ENCODE results near the gene FAM120A. TPM values are rescaled to one million over a fixed set of nuclear protein-coding genes. Genes with fewer than 3 reads are reported as not detected.
A peak's percentile ranks its signal among the peaks of the same experiment; 100 is the strongest.

FAM120A gene
- total RNA-seq, 5 donors from 2014 or later (not counting 1 experiment from before 2014, with no cell fraction given): 76.0 to 96.3 (median 93.5) TPM

GRCh38 chr9:93492327-93492726 lies 40.8 kb downstream of the FAM120A start:
- Histone ChIP-seq H3K27me3 (replicated peaks in 1 of 2; ENCODE audit: control insufficient read depth in 2 of 2, extremely low read depth in 1 of 2, insufficient read depth in 2 of 2, low read length in 1 of 2) (no peaks in the 10 kb centered on the region), H3K9me3 (no peaks in the 10 kb centered on the region), H3K36me3 (ENCODE audit: control insufficient read depth in 2 of 2, extremely low read depth in 1 of 2, insufficient read depth in 1 of 2, low read length in 1 of 2) (peaks cover 16 to 33% of the 10 kb centered on the region in 2 donors), H3K4me3 (ENCODE audit: control insufficient read depth in 1 of 2, extremely low read depth in 1 of 2, low read length in 1 of 2) (no peak overlapping the region), H3K4me1 (ENCODE audit: control insufficient read depth in 1 of 2, extremely low read depth in 1 of 2, insufficient read depth in 2 of 2, low read length in 2 of 2) (peaks cover 0 to 6% of the 10 kb centered on the region in 2 experiments), H3K27ac (ENCODE audit: low read length) (no peak overlapping the region)
- no peak overlapping the region for H3K27ac Mint-ChIP-seq
- ATAC-seq (replicated peaks in 1 of 4) (no peak), DNase-seq (no peak)
- peaks cover 54% of the 10 kb centered on the region for H3K36me3 Mint-ChIP-seq
- H3K9me3 Mint-ChIP-seq: no peaks in the 10 kb centered on the region
- ChIA-PET CTCF (interaction anchor here in 1 of 2 donors (0.6 kb wide), 1 partner anchor 22 kb away, joined by 4 read pairs; no protein-coding TSS in a partner anchor), POLR2A (no interaction called here)
- no peak overlapping the region for H3K4me3 Mint-ChIP-seq
- WGBS (ENCODE audit: insufficient coverage): 50% methylated on average over 2 of the region's 5 CpGs
- H3K27me3 Mint-ChIP-seq: no peaks in the 10 kb centered on the region
- H3K4me1 Mint-ChIP-seq: peaks cover 39 to 50% (median 48%) of the 10 kb centered on the region in 3 donors

GRCh38 chr9:93493949-93494348 lies 42.5 kb downstream of the FAM120A start:
- Mint-ChIP-seq H3K4me1 (peaks cover 31 to 41% (median 33%) of the 10 kb centered on the region in 3 donors), H3K36me3 (peaks cover 50% of the 10 kb centered on the region), H3K9me3 (no peaks in the 10 kb centered on the region), H3K4me3 (no peak overlapping the region), H3K27me3 (no peaks in the 10 kb centered on the region), H3K27ac (no peak overlapping the region)
- ChIA-PET CTCF (interaction anchor here in 1 of 2 donors (0.5 kb wide), 1 partner anchor 40 kb away, joined by 4 read pairs; no protein-coding TSS in a partner anchor), POLR2A (no interaction called here)
- 96% methylated on average over 11 of the region's 12 CpGs for WGBS (ENCODE audit: insufficient coverage)
- Histone ChIP-seq H3K27ac (ENCODE audit: low read length) (no peak overlapping the region), H3K9me3 (no peaks in the 10 kb centered on the region), H3K36me3 (ENCODE audit: control insufficient read depth in 2 of 2, extremely low read depth in 1 of 2, insufficient read depth in 1 of 2, low read length in 1 of 2) (peaks cover 16 to 36% of the 10 kb centered on the region in 2 donors), H3K4me1 (ENCODE audit: control insufficient read depth in 1 of 2, extremely low read depth in 1 of 2, insufficient read depth in 2 of 2, low read length in 2 of 2) (peaks cover 0 to 6% of the 10 kb centered on the region in 2 experiments), H3K4me3 (ENCODE audit: control insufficient read depth in 1 of 2, extremely low read depth in 1 of 2, low read length in 1 of 2) (no peak overlapping the region), H3K27me3 (replicated peaks in 1 of 2; ENCODE audit: control insufficient read depth in 2 of 2, extremely low read depth in 1 of 2, insufficient read depth in 2 of 2, low read length in 1 of 2) (no peaks in the 10 kb centered on the region)
- DNase-seq (no peak), ATAC-seq (replicated peaks in 1 of 4) (no peak)

GRCh38 chr9:93496285-93496684 lies 44.8 kb downstream of the FAM120A start:
- peak overlapping the region in 1 of 2 donors; percentile 37 for H3K27ac Mint-ChIP-seq

GRCh38 chr9:93500571-93501298 lies 49.2 kb downstream of the FAM120A start:
- H3K36me3 Mint-ChIP-seq: peaks cover 60% of the 10 kb centered on the region
- peak overlapping the region; percentile 39 for H3K4me3 ChIP-seq (ENCODE audit: control insufficient read depth in 1 of 2, extremely low read depth in 1 of 2, low read length in 1 of 2)

More at GRCh38 chr9:93496285-93496684, 44.8 kb downstream of the FAM120A start:
- Mint-ChIP-seq H3K36me3 (peaks cover 59% of the 10 kb centered on the region), H3K9me3 (no peaks in the 10 kb centered on the region), H3K4me1 (peaks cover 39 to 41% (median 39%) of the 10 kb centered on the region in 3 donors), H3K27me3 (no peaks in the 10 kb centered on the region), H3K4me3 (no peak overlapping the region)
- DNase-seq: no peak
- ATAC-seq (replicated peaks in 1 of 4): no peak
- CTCF ChIA-PET: no interaction called here
- POLR2A ChIA-PET: interaction anchor here in 1 of 2 donors (0.7 kb wide), 1 partner anchor 340 kb away, joined by 3 read pairs; no protein-coding TSS in a partner anchor
- Histone ChIP-seq H3K27me3 (replicated peaks in 1 of 2; ENCODE audit: control insufficient read depth in 2 of 2, extremely low read depth in 1 of 2, insufficient read depth in 2 of 2, low read length in 1 of 2) (no peaks in the 10 kb centered on the region), H3K36me3 (ENCODE audit: control insufficient read depth in 2 of 2, extremely low read depth in 1 of 2, insufficient read depth in 1 of 2, low read length in 1 of 2) (peaks cover 16 to 43% of the 10 kb centered on the region in 2 donors), H3K9me3 (no peaks in the 10 kb centered on the region), H3K4me1 (ENCODE audit: control insufficient read depth in 1 of 2, extremely low read depth in 1 of 2, insufficient read depth in 2 of 2, low read length in 2 of 2) (peaks cover 5 to 17% of the 10 kb centered on the region in 2 experiments), H3K27ac (ENCODE audit: low read length) (no peak overlapping the region), H3K4me3 (ENCODE audit: control insufficient read depth in 1 of 2, extremely low read depth in 1 of 2, low read length in 1 of 2) (no peak overlapping the region)
- WGBS (ENCODE audit: insufficient coverage): 100% methylated on average over 3 of the region's 3 CpGs

GRCh38 chr9:93501406-93501805 lies 49.9 kb downstream of the FAM120A start:
- no peaks in the 10 kb centered on the region for H3K27me3 Mint-ChIP-seq

More at GRCh38 chr9:93500571-93501298, 49.2 kb downstream of the FAM120A start:
- Mint-ChIP-seq H3K27me3 (no peaks in the 10 kb centered on the region), H3K27ac (peak overlapping the region; percentile 86 to 93), H3K4me3 (peak overlapping the region; percentile 85 to 96 (median 90)), H3K9me3 (no peaks in the 10 kb centered on the region), H3K4me1 (peaks cover 51 to 59% (median 56%) of the 10 kb centered on the region in 3 donors)
- Histone ChIP-seq H3K4me1 (ENCODE audit: control insufficient read depth in 1 of 2, extremely low read depth in 1 of 2, insufficient read depth in 2 of 2, low read length in 2 of 2) (peaks cover 5 to 14% of the 10 kb centered on the region in 2 experiments), H3K27ac (ENCODE audit: low read length) (peak overlapping the region; percentile 52), H3K36me3 (ENCODE audit: control insufficient read depth in 2 of 2, extremely low read depth in 1 of 2, insufficient read depth in 1 of 2, low read length in 1 of 2) (peaks cover 4 to 29% of the 10 kb centered on the region in 2 donors), H3K27me3 (replicated peaks in 1 of 2; ENCODE audit: control insufficient read depth in 2 of 2, extremely low read depth in 1 of 2, insufficient read depth in 2 of 2, low read length in 1 of 2) (no peaks in the 10 kb centered on the region), H3K9me3 (no peaks in the 10 kb centered on the region)
- DNase-seq: no peak
- ChIA-PET POLR2A (interaction anchor here in 1 of 2 donors (0.6 kb wide), 1 partner anchor 724 kb away, joined by 4 read pairs; no protein-coding TSS in a partner anchor), CTCF (no interaction called here)
- WGBS (ENCODE audit: insufficient coverage): 84% methylated on average over 3 of the region's 4 CpGs
- peak in 2 of 4 experiments; percentile 35 to 37 for ATAC-seq (replicated peaks in 1 of 4)

GRCh38 chr9:93503381-93503780 lies 51.9 kb downstream of the FAM120A start:
- Mint-ChIP-seq H3K4me3 (no peak overlapping the region), H3K4me1 (peaks cover 68 to 76% (median 74%) of the 10 kb centered on the region in 3 donors), H3K36me3 (peaks cover 52% of the 10 kb centered on the region), H3K27ac (no peak overlapping the region), H3K27me3 (no peaks in the 10 kb centered on the region), H3K9me3 (no peaks in the 10 kb centered on the region)
- Histone ChIP-seq H3K9me3 (no peaks in the 10 kb centered on the region), H3K27me3 (replicated peaks in 1 of 2; ENCODE audit: control insufficient read depth in 2 of 2, extremely low read depth in 1 of 2, insufficient read depth in 2 of 2, low read length in 1 of 2) (no peaks in the 10 kb centered on the region), H3K4me3 (ENCODE audit: control insufficient read depth in 1 of 2, extremely low read depth in 1 of 2, low read length in 1 of 2) (no peak overlapping the region), H3K4me1 (ENCODE audit: control insufficient read depth in 1 of 2, extremely low read depth in 1 of 2, insufficient read depth in 2 of 2, low read length in 2 of 2) (peaks cover 5 to 29% of the 10 kb centered on the region in 2 experiments), H3K36me3 (ENCODE audit: control insufficient read depth in 2 of 2, extremely low read depth in 1 of 2, insufficient read depth in 1 of 2, low read length in 1 of 2) (peaks cover 4 to 21% of the 10 kb centered on the region in 2 donors), H3K27ac (ENCODE audit: low read length) (no peak overlapping the region)
- ATAC-seq (replicated peaks in 1 of 4) (no peak), DNase-seq (no peak)
- CTCF ChIA-PET: no interaction called here
- WGBS (ENCODE audit: insufficient coverage): no CpG with 5 or more reads among the region's 4 CpGs
- POLR2A ChIA-PET: interaction anchor here in 1 of 2 donors (0.6 kb wide), 1 partner anchor 597 kb away, joined by 4 read pairs; no protein-coding TSS in a partner anchor

More at GRCh38 chr9:93501406-93501805, 49.9 kb downstream of the FAM120A start:
- peaks cover 5 to 14% of the 10 kb centered on the region in 2 experiments for H3K4me1 ChIP-seq (ENCODE audit: control insufficient read depth in 1 of 2, extremely low read depth in 1 of 2, insufficient read depth in 2 of 2, low read length in 2 of 2)
- no peaks in the 10 kb centered on the region for H3K9me3 Mint-ChIP-seq
- H3K4me3 ChIP-seq (ENCODE audit: control insufficient read depth in 1 of 2, extremely low read depth in 1 of 2, low read length in 1 of 2): peak overlapping the region; percentile 39
- ChIA-PET CTCF (no interaction called here), POLR2A (no interaction called here)
- peak overlapping the region; percentile 52 for H3K27ac ChIP-seq (ENCODE audit: low read length)
- H3K36me3 ChIP-seq (ENCODE audit: control insufficient read depth in 2 of 2, extremely low read depth in 1 of 2, insufficient read depth in 1 of 2, low read length in 1 of 2): peaks cover 3 to 29% of the 10 kb centered on the region in 2 donors
- peak in 3 of 4 experiments; percentile 33 to 50 (median 48) for ATAC-seq (replicated peaks in 1 of 4)
- H3K27ac Mint-ChIP-seq: peak overlapping the region; percentile 86 to 93
- WGBS (ENCODE audit: insufficient coverage): 33% methylated on average over 3 of the region's 4 CpGs
- peaks cover 52 to 62% (median 59%) of the 10 kb centered on the region in 3 donors for H3K4me1 Mint-ChIP-seq
- H3K36me3 Mint-ChIP-seq: peaks cover 57% of the 10 kb centered on the region
- no peaks in the 10 kb centered on the region for H3K27me3 ChIP-seq (replicated peaks in 1 of 2; ENCODE audit: control insufficient read depth in 2 of 2, extremely low read depth in 1 of 2, insufficient read depth in 2 of 2, low read length in 1 of 2)
- H3K9me3 ChIP-seq: no peaks in the 10 kb centered on the region
- peak in 5 of 35 experiments; percentile 7 to 42 (median 16) for DNase-seq
- H3K4me3 Mint-ChIP-seq: peak overlapping the region; percentile 85 to 96 (median 90)

Measured in T-cell (primary cell).